CD4-positive, alpha-beta T cell treated with Interleukin-12 subunit alpha and Interleukin-12 subunit beta, for 1 hour (primary cell): Measurements from ENCODE around the gene FAM13C.
"Not testable (repeated sequence)": the region's sequence is repeated elsewhere in the genome, so short reads cannot be mapped to it uniquely, and the experiment has no call there.

ENCODE experiments used
- DNase-seq: peaks from one replicate; pipeline ENCODE4 v3.0.0-alpha.2; 2020

FAM13C gene

DNA sequence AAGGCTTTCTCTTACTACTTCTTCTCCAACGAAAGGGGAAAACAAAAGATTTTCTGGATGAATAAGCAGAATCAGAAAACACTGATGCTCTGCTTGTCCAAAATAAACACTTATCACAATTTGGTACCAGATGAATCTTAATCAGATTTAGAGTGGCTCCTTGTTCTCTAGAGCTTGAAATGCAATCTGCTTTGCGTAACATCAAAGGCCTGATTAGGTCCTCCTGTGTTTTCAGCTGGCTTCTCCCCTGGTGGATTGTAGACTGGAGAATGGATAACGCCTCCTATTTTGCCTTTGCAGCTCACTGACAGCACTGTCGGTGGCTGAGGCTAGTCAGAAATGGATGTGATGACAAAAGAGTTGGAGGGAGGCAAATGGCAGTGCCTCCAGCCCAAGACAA, 91.2 kb downstream of the FAM13C start:
- no peak for DNase-seq

DNA sequence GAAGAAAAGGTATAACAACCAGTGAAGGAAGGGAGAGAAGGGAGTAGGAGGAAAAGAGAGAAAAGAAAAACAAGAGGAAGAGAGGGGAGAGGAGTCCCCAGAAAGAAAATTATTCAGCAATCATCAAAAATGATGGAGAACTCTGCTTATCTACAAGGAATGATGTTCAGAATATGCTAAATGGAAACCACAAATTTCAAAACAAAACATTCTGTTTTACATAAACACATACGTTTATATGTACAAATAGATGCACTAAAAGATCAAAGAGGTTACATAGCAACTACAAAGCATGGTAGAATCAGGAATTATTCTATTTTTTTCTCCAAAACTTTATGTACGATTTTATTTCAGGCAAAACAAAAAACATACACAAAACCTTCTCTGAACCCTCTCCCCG, 91.9 kb downstream of the FAM13C start:
- DNase-seq, result no peak

GRCh38 chr10:59269651-59270050, 92.7 kb downstream of the FAM13C start:
- no peak for DNase-seq

- no peak for DNase-seq
Observed at GRCh38 chr10:59268460-59268859, 93.9 kb downstream of the FAM13C start.

DNA sequence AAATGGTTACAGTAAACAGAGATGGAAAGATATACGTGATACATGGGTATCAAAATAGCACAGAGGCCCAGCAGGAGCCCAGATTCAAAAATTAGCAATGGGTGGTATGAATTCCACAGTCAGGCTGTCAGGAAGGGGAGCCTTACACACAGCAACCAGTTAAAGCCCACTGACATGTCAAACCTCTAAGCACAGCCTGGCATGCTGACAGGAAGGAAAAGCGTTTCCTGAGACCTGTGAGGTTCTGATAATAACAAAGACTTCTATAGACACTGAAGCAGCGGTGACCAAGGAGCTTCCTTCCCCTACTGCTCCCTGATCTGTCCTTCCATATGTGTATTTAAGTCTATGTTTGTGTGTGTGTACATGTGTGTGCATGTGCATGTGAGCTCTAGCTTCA, 96.0 kb downstream of the FAM13C start:
- no peak for DNase-seq

DNA sequence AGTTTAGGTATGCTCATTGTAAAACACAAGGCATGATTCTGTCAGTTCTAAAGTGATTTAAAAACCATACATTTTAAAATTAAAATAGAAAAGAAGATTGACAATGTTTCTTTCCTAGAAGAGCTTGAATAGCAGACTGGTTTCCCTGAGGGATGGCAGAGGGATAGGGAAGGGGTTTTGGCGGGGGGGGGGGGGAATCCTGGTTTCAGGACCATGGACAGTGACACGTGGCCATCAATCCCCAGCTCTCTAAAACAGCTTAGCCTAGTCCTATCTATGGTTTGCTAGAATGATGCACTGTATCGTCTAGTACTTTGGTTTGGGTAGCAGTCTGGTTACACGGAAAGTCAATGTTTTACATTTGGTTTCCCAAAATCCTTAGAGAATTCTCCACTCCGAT, 97.2 kb downstream of the FAM13C start:
- no peak for DNase-seq

DNA sequence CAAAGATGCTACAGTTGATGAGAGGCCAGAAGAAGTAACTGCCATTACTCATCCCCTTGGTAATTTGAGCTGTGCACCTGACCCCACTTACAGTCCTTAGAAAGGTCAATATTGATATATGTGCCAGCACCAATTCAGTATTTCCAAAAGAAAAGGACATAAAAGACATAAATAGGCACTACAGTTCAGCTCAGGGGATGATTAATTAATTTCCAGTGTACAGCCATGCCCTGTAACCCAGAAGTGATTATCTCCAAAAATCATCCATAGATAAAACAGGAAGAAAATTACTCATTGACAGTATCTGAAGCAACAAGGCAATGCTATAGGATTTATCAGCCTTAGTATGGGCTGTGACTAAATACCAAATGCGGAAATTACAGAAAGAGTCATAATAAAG, 103.5 kb downstream of the FAM13C start:
- DNase-seq, result no peak

DNA sequence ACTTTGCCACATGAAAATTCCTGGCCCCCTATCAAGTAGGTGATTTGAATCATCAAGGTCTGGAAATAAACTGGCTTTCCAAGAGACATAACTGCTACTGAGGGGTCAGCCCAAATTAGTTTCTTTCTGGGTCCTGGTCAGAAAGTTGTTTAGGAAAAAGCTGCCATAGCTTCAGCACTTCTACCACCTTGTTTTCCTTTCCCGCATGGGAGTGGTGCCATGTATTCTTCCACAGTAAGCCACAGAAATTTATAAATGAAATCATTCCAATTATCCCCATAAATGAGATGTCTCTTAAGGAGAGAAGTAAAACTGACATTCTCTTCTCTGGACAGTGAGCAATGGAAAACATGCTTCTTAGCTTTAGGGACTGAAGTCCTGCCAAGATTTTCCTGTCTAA, 105.1 kb downstream of the FAM13C start:
- DNase-seq, result no peak

- no peak for DNase-seq
Observed at GRCh38 chr10:59255463-59255862, 106.9 kb downstream of the FAM13C start.

- no peak for DNase-seq
Observed at GRCh38 chr10:59252491-59252890, 109.9 kb downstream of the FAM13C start.

DNA sequence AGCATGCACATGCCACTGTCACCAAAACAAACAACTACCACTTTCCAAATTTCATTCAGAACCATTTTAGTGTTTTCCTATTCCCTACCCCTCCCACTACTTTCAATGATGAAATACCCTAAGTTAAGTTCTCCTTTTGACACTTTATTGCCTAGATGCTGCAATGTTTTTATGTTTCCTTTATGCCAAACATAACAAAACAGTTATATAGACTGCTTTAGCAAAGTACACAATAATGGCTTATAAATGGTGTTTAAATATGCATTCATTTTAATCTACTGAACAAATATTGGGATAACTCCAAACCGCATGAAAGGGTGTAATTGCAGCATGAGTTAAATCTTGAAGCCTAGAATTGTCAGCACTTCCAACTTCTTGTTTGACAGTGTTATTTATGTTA, 116.7 kb downstream of the FAM13C start:
- no peak for DNase-seq

DNA sequence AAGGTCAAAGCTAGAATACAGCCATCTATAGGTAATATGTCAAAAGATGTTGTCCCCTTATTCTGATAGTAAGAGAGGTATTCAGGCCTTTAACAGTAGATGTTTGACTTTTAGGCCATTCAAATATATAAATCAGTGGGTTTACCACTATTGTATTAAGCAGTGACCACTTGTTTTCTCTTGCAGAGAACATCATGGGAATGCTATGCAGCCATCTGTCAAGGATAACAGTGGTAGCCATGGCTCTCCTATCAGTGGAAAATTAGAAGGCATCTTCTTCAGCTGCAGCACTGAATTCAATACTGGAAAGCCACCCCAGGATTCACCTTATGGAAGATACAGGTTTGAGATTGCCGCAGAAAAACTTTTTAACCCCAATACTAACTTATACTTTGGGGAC, 117.5 kb downstream of the FAM13C start:
- DNase-seq, result no peak

DNA sequence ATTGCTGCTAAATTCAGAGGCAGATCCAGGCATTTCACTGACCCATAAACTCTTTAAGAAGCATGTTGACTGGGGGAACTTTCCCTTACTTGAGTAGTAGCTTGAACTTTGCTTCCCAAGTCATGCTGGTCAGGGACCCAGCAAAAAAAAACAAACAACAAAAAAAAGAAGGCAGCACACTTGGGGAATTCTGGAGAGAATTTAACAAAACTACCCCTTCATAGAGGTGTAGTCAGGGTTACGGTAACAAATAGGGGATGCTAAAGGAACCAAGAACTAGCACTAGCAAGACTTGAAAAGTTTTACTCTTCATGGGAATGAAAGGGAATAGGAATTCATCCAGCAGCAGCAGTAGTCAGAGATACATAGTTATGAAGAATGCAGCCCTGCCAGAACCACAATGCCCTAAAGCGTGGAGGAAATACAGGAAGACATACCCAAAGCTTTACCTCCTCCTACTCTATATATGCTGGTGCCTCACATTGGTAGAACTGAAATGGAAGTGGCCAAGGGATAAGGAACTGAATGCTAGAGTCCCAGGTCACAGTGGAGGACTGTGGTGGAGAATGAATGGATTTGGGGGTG, 118.6 kb downstream of the FAM13C start:
- DNase-seq, result no peak

DNA sequence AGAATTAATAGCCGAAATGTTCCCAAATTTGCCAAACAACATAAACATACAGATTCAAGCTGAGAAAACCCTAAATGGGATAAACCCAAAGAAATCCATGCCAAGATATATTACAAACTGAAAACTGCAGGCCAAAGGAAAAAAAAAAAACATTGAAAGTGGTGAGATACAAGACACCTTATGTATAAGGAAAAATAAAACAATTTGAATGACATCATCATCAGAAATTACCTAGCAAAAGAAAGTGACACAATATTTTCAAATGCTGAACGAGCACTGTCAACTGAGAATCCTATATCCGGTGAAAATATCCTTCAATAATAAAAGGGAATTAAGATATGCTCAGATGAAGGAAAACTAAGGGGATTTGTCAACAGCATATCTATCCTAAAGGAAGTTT, 119.4 kb downstream of the FAM13C start:
- no peak for DNase-seq

GRCh38 chr10:59242057-59242456, 120.3 kb downstream of the FAM13C start:
- no peak for DNase-seq

DNA sequence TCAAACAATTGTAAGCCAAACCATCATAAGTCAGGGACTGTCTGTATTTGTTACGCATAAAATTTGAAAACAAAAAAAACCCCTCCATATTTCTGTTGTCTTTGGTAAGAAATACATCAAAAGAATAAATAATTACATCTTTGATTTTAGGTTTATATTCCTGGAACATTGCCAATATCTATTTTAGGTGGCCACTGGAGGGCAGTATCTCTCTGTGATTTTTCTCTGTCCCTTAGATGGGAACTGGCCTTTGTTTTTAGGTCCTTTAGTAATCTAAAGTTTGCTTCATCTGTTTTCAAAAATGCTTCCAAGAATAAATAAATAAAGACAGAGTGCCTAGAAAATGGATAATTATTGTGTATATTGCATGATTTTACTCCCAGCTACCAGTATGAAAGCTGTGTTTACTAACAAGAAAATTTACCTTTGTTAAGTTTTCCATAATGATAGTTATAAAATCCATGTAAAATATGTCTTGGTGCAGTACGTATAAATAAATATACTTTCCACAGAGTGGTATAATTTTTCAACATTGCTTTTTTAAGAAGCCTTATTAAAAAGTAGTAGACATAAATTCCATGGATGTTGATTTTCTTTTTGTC, 121.7 kb downstream of the FAM13C start:
- no peak for DNase-seq

DNA sequence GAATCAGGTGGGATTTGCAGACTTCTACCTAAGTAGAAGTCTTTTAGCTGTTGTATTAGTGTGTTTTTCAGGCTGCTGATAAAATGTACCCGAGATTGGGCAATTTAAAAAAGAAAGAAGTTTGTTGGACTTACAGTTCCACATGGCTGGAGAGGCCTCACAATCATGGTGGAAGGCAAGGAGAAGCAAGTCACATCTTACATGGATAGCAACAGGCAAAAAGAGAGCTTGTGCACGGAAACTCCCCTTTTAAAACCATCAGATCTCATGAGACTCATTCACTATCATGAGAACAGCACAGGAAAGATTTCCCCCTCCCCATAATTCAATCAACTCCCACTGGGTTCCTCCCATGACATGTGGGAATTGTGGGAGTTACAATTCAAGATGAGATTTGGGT, 123.2 kb downstream of the FAM13C start:
- DNase-seq, result not testable (repeated sequence)

DNA sequence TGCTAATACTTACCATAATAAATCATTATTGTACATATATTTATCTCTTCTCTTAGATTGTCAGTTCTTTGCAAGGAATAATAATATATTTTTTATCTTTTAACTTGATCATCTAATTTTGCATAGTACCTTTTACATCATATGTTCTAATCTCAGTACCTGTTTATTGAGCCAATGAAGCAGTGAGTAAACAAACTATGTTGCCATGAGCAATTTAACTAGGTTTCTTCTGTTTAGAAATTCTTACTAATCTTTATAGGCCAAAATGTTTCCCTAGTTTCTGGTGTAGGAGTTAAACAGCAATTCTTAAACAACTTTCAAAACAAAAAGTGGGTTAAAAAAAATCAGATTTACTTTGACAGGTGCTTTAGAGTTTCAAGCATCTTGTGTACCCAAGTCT, 124.6 kb downstream of the FAM13C start:
- no peak for DNase-seq

GRCh38 chr10:59236064-59236697, 126.2 kb downstream of the FAM13C start:
- DNase-seq, result no peak

- DNase-seq, result no peak
Observed at GRCh38 chr10:59234816-59235429, 127.4 kb downstream of the FAM13C start.

DNA sequence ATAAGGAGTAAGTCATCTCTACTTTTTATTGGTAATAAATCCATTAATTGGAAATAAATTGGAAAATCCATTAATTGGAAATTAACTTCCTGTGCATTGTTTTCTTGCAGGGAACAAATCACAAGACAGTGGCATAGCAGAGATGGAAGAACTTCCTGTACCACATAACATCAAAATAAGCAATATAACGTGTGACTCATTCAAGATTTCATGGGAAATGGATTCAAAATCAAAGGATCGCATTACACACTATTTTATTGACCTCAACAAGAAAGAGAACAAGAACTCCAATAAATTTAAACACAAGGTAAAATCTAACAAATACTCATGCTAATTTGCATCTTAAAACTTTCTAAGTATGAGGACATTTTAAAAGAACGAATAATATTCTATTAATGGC, 128.2 kb downstream of the FAM13C start:
- no peak for DNase-seq

DNA sequence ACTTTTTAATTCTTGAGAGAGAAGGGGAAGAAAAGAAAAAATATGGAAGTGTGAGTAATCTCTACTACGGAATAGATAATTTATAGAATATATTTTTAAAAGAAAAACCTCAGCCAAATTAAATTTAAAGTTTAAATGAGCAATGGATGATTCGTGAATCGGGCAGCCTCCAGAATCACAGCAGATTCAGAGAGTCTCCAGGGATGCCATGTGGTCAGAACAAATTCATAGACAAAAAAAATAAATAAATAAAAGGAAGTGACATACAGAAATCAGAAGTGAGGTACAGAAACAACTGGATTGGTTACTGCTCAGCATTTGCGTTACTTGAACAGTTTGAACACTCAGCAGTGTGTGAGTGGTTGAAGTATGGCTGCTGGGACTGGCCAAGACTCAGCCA, 132.9 kb downstream of the FAM13C start:
- no peak for DNase-seq

DNA sequence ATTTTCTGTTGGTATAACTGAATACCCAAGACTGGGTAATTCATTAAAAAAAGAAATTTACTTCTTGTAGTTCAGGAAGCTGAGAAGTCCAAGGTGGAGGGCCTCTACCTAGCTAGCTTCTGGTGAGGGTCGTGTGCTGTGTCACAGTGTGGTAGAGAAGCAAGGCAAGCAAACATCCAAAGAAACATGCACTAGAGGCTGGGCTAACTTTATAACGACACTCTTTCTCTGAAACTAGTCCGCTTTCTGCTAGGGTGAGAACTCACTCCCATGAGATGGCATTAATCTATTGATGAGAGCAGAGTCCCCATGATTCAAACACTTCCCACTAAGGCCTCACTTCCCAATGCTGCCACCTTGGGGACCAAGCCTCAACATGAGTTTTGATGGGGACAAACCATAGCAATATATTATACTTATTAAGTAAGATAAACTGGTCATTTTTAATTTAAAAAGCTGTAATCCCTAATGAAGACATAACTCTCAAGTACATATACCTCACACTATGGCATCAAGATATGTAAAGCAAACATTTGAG, 135.1 kb downstream of the FAM13C start:
- no peak for DNase-seq

DNA sequence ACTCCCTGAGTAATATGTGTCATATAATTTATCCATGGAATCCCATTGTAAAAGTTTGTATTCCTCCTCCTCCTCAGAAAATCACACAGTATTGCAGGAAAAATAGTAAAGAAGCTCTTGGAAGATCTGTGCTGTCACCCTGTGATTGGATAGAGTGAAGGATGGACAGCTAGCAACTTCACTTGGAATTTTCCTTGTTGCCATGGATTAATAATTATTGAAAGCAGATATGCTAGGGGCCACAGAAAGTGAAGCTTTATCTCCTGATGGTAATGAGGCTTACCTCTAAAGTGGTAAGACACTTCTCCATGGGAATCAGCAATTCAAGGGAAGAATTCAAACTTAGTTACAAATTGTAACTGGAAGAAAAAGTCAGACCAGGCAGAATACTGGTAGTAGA, 137.1 kb downstream of the FAM13C start:
- no peak for DNase-seq
